Loucy (cell line): ENCODE results near the gene TMEM132D.

Experiments
- CTCF ChIP-seq: fragments of 200-600 bp; sonication (generic); conservative IDR thresholded peaks from 2 replicates; pipeline ENCODE4 v1.5.1; 2014; ENCODE audit warnings: mild to moderate bottlenecking, antibody characterized with exemption, low read length
- EZH2phosphoT487 ChIP-seq: fragments of 200-600 bp; IDR thresholded peaks from 2 replicates; pipeline ENCODE4 v1.6.1; 2018; ENCODE audit warnings: antibody characterized with exemption, mild to moderate bottlenecking, moderate library complexity, borderline replicate concordance

- no peak for TF ChIP-seq CTCF
- no peak for TF ChIP-seq EZH2phosphoT487
Measured at GRCh38 chr12:129106772-129107171, 797.1 kb downstream of the TMEM132D start.
